GM18951 (cell line): Measurements from ENCODE around the gene AP3B1.
"Not testable (repeated sequence)": the region's sequence is repeated elsewhere in the genome, so short reads cannot be mapped to it uniquely, and the experiment has no call there.

Experiments
- POLR2A ChIP-seq: IDR thresholded peaks from 4 replicates; pipeline ENCODE4 v1.6.1; 2011; ENCODE audit warnings: mild to moderate bottlenecking; ENCODE audit not compliant: insufficient read length, insufficient read depth; ENCODE audit errors: extremely low read depth
- in situ Hi-C: fragments of 300-500 bp; cut with MboI; formaldehyde crosslinking; loops from one replicate; pipeline ENCODE4 v1.12.0; 2022; ENCODE audit warnings: low sequenced_read_pairs, mixed read lengths, inconsistent platforms; ENCODE audit not compliant: unreplicated experiment

The AP3B1 gene

DNA sequence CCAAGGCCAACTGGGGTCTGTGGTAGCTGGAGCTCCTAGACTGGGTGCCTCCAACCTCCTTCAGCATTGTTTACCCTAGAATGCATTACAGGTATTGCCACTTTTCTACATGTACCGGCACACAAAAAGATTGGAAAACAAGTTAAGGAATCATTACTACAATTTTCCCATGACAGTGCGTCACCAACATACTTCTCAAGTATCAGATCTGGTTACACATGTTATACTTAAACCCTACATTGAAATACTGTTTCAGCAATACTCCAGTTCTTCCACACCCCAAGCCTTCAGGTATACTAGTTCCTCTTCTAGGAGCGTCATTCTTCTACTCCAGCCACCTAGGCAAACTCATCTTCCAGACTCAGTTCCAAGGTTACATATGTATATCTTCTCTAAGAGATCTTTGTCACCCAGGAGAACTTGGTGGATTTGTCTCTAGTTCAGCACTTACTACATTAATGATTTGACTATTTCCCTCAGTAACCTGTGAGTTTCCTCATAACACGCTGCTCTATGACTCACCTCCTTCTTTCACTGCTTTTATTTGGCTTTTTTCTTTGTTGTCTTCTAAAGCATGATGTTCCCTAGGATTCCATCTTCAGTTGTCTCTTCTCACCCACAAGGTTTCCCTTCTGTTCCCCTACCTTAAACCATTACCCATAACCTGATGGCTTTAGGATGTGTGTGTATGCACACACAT is 217.0 kb downstream of the AP3B1 start:
- no peak for TF ChIP-seq POLR2A
- in situ Hi-C loops = no loop called here

DNA sequence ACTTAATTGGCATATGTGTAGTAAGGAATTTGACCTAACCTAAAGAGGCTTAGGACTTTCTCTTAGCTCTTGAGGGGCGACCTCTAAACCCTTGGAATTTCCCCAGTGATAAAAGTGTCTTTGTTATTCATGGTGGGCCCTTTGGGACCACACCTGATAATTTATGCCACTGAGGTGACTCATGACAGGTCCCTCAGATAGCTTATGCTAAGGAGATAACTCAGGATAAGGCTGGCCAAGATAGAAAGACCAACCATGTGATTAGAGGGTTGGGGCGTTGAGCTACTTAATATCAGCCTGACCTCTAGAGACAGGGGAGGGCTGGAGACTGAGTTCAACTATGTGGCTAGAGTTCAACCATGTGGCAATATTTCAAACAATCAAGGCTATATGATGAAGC is 218.1 kb downstream of the AP3B1 start:
- TF ChIP-seq POLR2A = no peak
- in situ Hi-C loops = no loop called here

DNA sequence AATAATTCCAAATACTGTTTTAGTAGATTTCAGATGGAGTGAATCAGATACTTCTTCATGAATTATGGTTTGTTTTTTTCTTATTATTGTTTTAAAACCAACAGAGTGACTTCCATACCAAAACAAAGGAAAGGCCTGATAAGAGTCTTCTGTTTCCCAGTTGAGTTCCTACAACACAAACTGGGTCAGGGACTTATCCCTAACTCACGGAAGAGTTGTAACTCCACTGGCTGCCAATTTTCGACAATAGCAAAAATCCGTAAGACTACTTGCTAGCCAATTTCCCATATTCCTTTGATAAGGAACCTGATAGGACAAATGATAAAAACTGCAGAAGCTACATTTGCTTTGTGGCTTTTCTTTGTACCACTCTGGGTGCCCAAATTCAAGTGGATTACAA is 219.2 kb downstream of the AP3B1 start:
- in situ Hi-C loops = no loop called here
- TF ChIP-seq POLR2A = no peak

DNA sequence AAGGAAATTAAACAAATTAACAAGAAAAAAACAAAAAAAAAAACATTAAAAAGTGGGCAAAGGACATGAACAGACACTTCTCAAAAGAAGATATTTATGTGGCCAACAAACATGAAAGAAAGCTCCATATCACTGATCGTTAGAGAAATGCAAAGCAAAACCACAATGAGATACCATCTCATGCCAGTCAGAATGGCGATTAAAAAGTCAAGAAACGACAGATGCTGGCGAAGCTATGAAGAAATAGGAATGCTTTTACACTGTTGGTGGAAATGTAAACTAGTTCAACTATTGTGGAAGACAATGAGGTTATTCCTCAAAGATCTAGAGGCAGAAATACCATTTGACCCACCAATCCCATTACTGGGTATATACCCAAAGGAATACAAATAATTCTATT is 223.8 kb downstream of the AP3B1 start:
- in situ Hi-C loops = not testable (repeated sequence)

DNA sequence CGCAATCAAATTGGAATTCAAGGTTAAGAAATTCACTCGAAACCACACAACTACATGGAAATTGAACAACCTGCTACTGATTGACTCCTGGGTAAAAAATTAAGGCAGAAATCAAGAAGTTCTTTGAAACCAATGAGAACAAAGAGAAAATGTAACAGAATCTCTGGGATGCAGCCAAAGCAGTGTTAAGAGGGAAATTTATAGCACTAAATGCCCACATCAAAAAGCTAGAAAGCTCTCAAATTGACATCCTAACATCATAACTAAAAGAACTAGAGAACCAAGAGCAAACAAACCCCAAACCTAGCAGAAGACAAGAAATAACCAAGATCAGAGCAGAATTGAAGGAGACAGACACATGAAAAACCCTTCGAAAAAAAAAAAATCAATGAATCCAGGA is 226.9 kb downstream of the AP3B1 start:
- in situ Hi-C loops = not testable (repeated sequence)

GRCh38 chr5:78066722-78067121 is 227.8 kb downstream of the AP3B1 start:
- in situ Hi-C loops = not testable (repeated sequence)

DNA sequence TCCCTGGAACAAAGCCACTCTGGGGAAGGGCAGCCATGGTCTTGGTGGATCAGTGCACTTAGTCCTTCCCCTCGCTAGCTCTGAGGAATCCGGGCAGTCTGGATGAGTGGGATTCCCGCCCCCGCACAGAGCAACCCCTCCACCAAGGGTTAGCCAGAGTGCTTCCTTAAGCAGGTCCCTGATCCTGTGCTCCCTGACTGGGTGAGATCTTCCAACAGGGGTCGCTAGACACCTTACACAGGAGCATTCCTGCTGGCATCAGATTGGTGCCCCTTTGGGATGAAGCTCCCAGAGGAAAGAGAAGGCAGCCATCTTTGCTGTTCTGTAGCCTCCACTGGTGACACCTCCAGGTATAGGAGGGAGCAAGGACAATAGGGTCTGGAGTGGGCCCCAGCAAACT is 228.8 kb downstream of the AP3B1 start:
- no peak for TF ChIP-seq POLR2A
- in situ Hi-C loops = no loop called here

DNA sequence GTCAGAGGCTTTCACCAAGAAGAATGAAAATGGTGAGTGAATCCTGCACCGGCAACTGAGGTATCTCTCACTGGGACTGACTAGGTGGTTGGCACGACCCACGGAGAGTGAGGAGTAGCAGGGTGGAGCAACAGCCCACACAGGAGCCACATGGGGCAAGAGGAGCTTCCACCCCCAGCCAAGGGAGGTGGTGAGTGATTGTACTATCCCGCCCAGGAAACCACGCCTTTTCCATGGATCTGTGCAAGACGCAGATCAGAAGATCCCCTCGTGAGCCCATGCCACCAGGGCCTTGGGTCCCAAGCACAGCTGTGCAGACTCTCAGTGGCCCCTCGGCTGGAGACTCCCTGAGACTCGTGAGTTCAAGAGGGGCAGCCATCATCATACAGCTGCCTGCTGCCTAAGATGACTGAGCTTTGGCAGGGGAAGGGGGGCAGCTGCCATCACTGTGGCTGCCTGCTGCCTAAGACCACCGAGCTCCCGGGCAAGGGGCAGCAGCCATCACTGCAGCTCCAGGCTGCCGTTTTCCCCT is 229.5 kb downstream of the AP3B1 start:
- no peak for TF ChIP-seq POLR2A
- in situ Hi-C loops = no loop called here

GRCh38 chr5:78063495-78063894 is 231.0 kb downstream of the AP3B1 start:
- in situ Hi-C loops = no loop called here
- no peak for TF ChIP-seq POLR2A

GRCh38 chr5:78062645-78063044 is 231.9 kb downstream of the AP3B1 start:
- TF ChIP-seq POLR2A = no peak
- in situ Hi-C loops = no loop called here

- in situ Hi-C loops = no loop called here
- TF ChIP-seq POLR2A = no peak
These were observed 234.1 kb downstream of the AP3B1 start for GRCh38 chr5:78060421-78060820.

DNA sequence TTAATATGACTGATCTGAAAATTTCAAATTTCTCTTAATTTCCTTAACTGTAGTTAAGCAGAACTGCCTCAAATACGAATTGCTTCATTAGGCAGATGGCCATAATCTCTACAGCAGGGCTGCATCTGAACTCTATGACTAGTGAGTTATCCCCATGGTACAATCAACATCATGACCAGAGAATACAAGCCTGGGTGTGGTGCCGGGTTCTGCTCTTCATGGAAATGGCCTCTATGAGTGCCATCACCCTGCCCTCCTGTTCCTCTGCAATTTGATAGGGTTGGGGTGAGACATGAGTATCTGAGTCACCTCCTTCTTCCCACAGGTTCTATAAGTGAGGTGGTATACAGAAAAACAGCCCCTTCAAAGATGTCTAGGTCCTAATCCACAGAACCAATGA is 235.9 kb downstream of the AP3B1 start:
- no peak for TF ChIP-seq POLR2A
- in situ Hi-C loops = no loop called here

DNA sequence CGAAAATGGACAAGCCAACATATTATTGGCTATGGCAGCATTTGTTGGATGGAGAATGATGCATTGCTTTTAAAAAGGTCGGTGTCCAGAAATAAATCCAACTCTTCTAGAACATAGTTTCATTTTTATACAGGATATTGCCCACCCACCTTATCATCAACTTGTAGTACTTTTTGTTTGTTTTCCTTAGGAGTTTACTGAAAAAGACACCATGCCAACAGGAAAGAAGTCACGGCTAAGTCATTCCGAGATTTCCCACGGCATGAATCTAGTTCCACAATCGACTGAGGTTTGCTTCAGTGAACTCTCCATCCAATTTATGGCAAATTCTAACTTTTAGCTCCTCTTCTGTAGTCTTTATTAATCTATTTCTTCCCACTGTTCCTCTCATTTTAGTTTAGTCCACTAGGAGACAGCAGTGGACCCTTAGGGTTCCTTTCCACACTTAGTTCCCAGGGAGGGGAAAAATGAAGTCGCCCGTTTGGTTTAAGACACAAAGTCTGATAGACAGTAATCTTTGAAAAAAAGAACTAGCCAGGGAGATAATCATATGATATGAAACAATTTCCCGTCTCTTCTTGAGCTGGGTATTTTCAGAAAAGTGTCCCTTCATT is 237.5 kb downstream of the AP3B1 start:
- no peak for TF ChIP-seq POLR2A
- in situ Hi-C loops = no loop called here

DNA sequence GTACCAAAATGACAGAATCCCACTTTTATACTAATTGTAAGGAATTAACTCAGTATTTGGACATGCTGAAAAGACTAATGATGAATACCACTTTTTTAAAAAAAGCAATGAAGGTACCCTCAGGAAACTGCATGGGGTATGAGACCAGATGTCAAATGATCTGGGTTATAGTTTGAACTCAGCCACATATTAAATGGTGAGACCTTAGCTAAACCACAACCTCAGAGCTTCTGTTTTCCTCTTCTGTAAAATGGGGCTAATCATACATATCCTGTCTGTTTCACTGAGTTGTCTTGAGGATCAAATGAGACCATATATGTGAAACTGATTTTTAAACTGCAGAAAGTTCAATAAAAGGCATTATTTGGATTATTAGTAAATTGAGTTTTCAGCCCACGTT is 238.4 kb downstream of the AP3B1 start:
- in situ Hi-C loops = no loop called here
- TF ChIP-seq POLR2A = no peak
